Kidney epithelial cell (primary cell): Measurements from ENCODE around the gene TWF2. TPM values are rescaled to one million over a fixed set of nuclear protein-coding genes. Genes with fewer than 3 reads are reported as not detected.

Experiments
- DNase-seq: peaks from one replicate; pipeline ENCODE4 v3.0.0-alpha.2; 2010; ENCODE audit warnings: low read depth
- H3K27me3 ChIP-seq: 2 replicates; pipeline ENCODE4 v1.6.0; 2011; ENCODE audit warnings: low read length; ENCODE audit not compliant: control insufficient read depth, insufficient read depth
- H3K36me3 ChIP-seq: 2 replicates; pipeline ENCODE4 v1.5.1; 2011; ENCODE audit warnings: low read length; ENCODE audit not compliant: control insufficient read depth, insufficient read depth
- H3K4me3 ChIP-seq: 2 replicates; pipeline ENCODE4 v1.5.1; 2011; ENCODE audit warnings: low read depth, mild to moderate bottlenecking, control low read depth, low read length
- CTCF ChIP-seq: IDR thresholded peaks from 2 replicates; pipeline ENCODE4 v1.5.1; 2011; ENCODE audit warnings: mild to moderate bottlenecking, moderate library complexity, low read length, control low read depth, inconsistent platforms; ENCODE audit not compliant: insufficient read depth, poor library complexity, severe bottlenecking
- total RNA-seq: library from RNA; depleted of rRNA; stranded (reverse); fragments of >200 nt; gene quantifications from 2 replicates; pipeline ENCODE4 v1.2.3, GENCODE V29; 2015

The TWF2 gene
- total RNA-seq, 1 donor from 2014 or later = 159 TPM

GRCh38 chr3:52225452-52226228, 13.3 kb downstream of the TWF2 start, which contains the start of gene TLR9:
TLR9 (minus strand) TSS chr3:52225645; CDS start chr3:52225529, 116 bp downstream.
- H3K36me3 ChIP-seq = peaks cover 2% of the 10 kb centered on the region
- no peak for DNase-seq

GRCh38 chr3:52223449-52224408, 15.2 kb downstream of the TWF2 start:
- TF ChIP-seq CTCF = no peak
- DNase-seq = no peak
- H3K4me3 ChIP-seq = no peak overlapping the region
- no peaks in the 10 kb centered on the region for H3K36me3 ChIP-seq
- no peaks in the 10 kb centered on the region for H3K27me3 ChIP-seq

More at GRCh38 chr3:52225452-52226228, 13.3 kb downstream of the TWF2 start, which contains the start of gene TLR9:
- no peak for TF ChIP-seq CTCF
- H3K27me3 ChIP-seq = no peaks in the 10 kb centered on the region
- no peak within 1 kb of the TSS for H3K4me3 ChIP-seq

GRCh38 chr3:52222319-52223221, 16.4 kb downstream of the TWF2 start:
- DNase-seq = no peak
- H3K36me3 ChIP-seq = no peaks in the 10 kb centered on the region
- no peaks in the 10 kb centered on the region for H3K27me3 ChIP-seq
- TF ChIP-seq CTCF = no peak
- no peak overlapping the region for H3K4me3 ChIP-seq

GRCh38 chr3:52221563-52222318, 17.2 kb downstream of the TWF2 start:
- no peaks in the 10 kb centered on the region for H3K36me3 ChIP-seq
- H3K27me3 ChIP-seq = no peaks in the 10 kb centered on the region
- TF ChIP-seq CTCF = no peak
- DNase-seq = no peak
- no peak overlapping the region for H3K4me3 ChIP-seq

GRCh38 chr3:52221141-52221562, 17.8 kb downstream of the TWF2 start:
- Histone ChIP-seq H3K4me3 (no peak overlapping the region), H3K27me3 (no peaks in the 10 kb centered on the region), H3K36me3 (no peaks in the 10 kb centered on the region)
- DNase-seq = no peak
- no peak for TF ChIP-seq CTCF
